Measurements from ENCODE around the gene CREB3L2. TPM values are rescaled to one million over a fixed set of nuclear protein-coding genes. Genes with fewer than 3 reads are reported as not detected.

Gene CREB3L2
- polyA plus RNA-seq, 1 of the 3 experiments (the other 2 are of a cell fraction): 22.9 TPM

- no peak overlapping the region for H3K4me2 ChIP-seq
- no peaks in the 10 kb centered on the region for H3K79me2 ChIP-seq (ENCODE audit: insufficient read depth)
- no peaks in the 10 kb centered on the region for H4K20me1 ChIP-seq (ENCODE audit: insufficient read depth)
- H3K9ac ChIP-seq: no peak overlapping the region
- TF ChIP-seq GABPA (IDR thresholded peaks at IDR 0.05; ENCODE audit: low read depth) (no peak), TCF12 (IDR thresholded peaks at IDR 0.05) (no peak), EP300 (IDR thresholded peaks at IDR 0.05; ENCODE audit: borderline replicate concordance in 1 of 2, low read depth in 1 of 2, low read length in 1 of 2) (no peak), MAX (IDR thresholded peaks at IDR 0.05; ENCODE audit: low read depth) (no peak), EZH2phosphoT487 (IDR thresholded peaks at IDR 0.05; ENCODE audit: borderline replicate concordance, low read depth) (no peak), PBX3 (IDR thresholded peaks at IDR 0.05) (no peak), RAD21 (IDR thresholded peaks at IDR 0.05; ENCODE audit: low read length) (no peak), REST (IDR thresholded peaks at IDR 0.05; ENCODE audit: low read depth, low read length) (no peak), MEF2A (IDR thresholded peaks at IDR 0.05; ENCODE audit: borderline replicate concordance, low read depth) (no peak), CTCF (IDR thresholded peaks at IDR 0.05) (no peak), NRF1 (IDR thresholded peaks at IDR 0.05; ENCODE audit: low read depth, low read length) (no peak), POLR2AphosphoS5 (IDR thresholded peaks at IDR 0.05; ENCODE audit: low read depth, low read length) (no peak), GATA2 (CRISPR knock-in tag; IDR thresholded peaks at IDR 0.05) (no peak), YY1 (IDR thresholded peaks at IDR 0.05; ENCODE audit: low read depth) (no peak), TEAD4 (IDR thresholded peaks at IDR 0.05; ENCODE audit: borderline replicate concordance, insufficient read depth) (no peak), JUND (IDR thresholded peaks at IDR 0.05) (no peak), USF2 (IDR thresholded peaks at IDR 0.05; ENCODE audit: borderline replicate concordance, low read depth, low read length) (no peak), RXRA (IDR thresholded peaks at IDR 0.05; ENCODE audit: borderline replicate concordance, low read depth) (no peak), RFX5 (IDR thresholded peaks at IDR 0.05; ENCODE audit: low read length) (no peak)
- peaks cover 13 to 14% of the 10 kb centered on the region in 2 experiments; a peak in 3 of 4 replicates for H3K4me1 ChIP-seq (ENCODE audit: control insufficient read depth in 1 of 2, insufficient read depth in 2 of 2, low read depth in 1 of 2, low read length in 1 of 2)
- ChIA-PET CTCF (interaction anchor here (1.4 kb wide), 1 partner anchor 197 kb away, joined by 4 read pairs; no protein-coding TSS in a partner anchor), POLR2A (no interaction called here)
- H3K36me3 ChIP-seq (replicated peaks in 1 of 2; ENCODE audit: control insufficient read depth in 1 of 2, insufficient read depth in 2 of 2, low read length in 1 of 2): peaks cover 5 to 14% of the 10 kb centered on the region in 2 experiments
- no peaks in the 10 kb centered on the region for H3K9me2 ChIP-seq
- H3K4me3 ChIP-seq (ENCODE audit: low read depth in 2 of 2, low read length in 1 of 2): no peak overlapping the region
- H3K9me3 ChIP-seq: no peaks in the 10 kb centered on the region
- H3K27me3 ChIP-seq (ENCODE audit: insufficient read depth): no peaks in the 10 kb centered on the region
- peaks cover 42% of the 10 kb centered on the region for H3F3A ChIP-seq (replicated peaks; ENCODE audit: insufficient read depth)
- H3K27ac ChIP-seq (ENCODE audit: low read depth in 2 of 2, low read length in 1 of 2): peak overlapping the region in 1 of 2 experiments; percentile 61; a peak in 2 of 4 replicates
- H2AFZ ChIP-seq (ENCODE audit: low read depth): no peak overlapping the region
- DNase-seq: no peak
Measured at GRCh38 chr7:137852108-137852507, 149.8 kb downstream of the CREB3L2 start.

All from SK-N-SH (cell line).